Endothelial cell of umbilical vein (primary cell): ENCODE measurements around the gene POLR2J. TPM values are rescaled to one million over a fixed set of nuclear protein-coding genes. Genes with fewer than 3 reads are reported as not detected.

Experiments used
- BruUV-seq: library from RNA; stranded (reverse); fragments of 400-500 nt; replicated peaks from 2 replicates; lab custom pipeline; 2021; lab: Mats Ljungman, UMichigan
- CTCF ChIA-PET: fragments of 300-600, 350-600 bp; sonication (Branson Sonifier 250); formaldehyde crosslinking; loops from one replicate; lab custom pipeline; 2021; ENCODE audit warnings: antibody characterized with exemption, inconsistent platforms; lab: Charles Lee
- POLR2A ChIA-PET: fragments of 300-600, 350-600 bp; sonication (Branson Sonifier 250); formaldehyde crosslinking; loops from one replicate; lab custom pipeline; 2021; ENCODE audit warnings: antibody characterized with exemption, inconsistent platforms; lab: Charles Lee
- DNase-seq: peaks from one replicate; pipeline ENCODE4 v3.0.0-alpha.2; 2011; ENCODE audit warnings: low read depth, low spot score
- FAIRE-seq: peaks from 2 replicates; lab custom pipeline; 2011; peaks lifted over from hg19 to GRCh38; lab: Jason Lieb, UNC
- H2AFZ ChIP-seq: 2 replicates; pipeline ENCODE4 v1.6.0; 2012; ENCODE audit warnings: low read depth, low read length, control low read depth, inconsistent platforms
- H3K27ac ChIP-seq: 2 replicates; pipeline ENCODE4 v1.5.1; 2011; ENCODE audit warnings: low read depth, mild to moderate bottlenecking, control low read depth, low read length, moderate library complexity; ENCODE audit not compliant: insufficient read depth
- H3K27me3 ChIP-seq, 2 experiments: 2 replicates each; pipeline versions ENCODE4 v1.6.0 to v1.6.1; 2011; ENCODE audit warnings: low read length in 2 of 2, mixed read lengths in 1 of 2; ENCODE audit not compliant: control insufficient read depth in 2 of 2, insufficient read depth in 2 of 2
- H3K36me3 ChIP-seq, 2 experiments: 2 replicates in 1 of 2; 3 replicates in 1 of 2; pipeline ENCODE4 v1.5.1; 2011; ENCODE audit warnings: low read length in 2 of 2, mild to moderate bottlenecking in 1 of 2, moderate library complexity in 1 of 2; ENCODE audit not compliant: control insufficient read depth in 2 of 2, insufficient read depth in 2 of 2; ENCODE audit errors: extremely low read depth in 1 of 2
- H3K4me1 ChIP-seq: 3 replicates; pipeline ENCODE4 v1.5.1; 2011; ENCODE audit warnings: mild to moderate bottlenecking, low read length; ENCODE audit not compliant: control insufficient read depth, insufficient read depth; ENCODE audit errors: extremely low read depth
- H3K4me2 ChIP-seq: 2 replicates; pipeline ENCODE4 v1.6.1; 2011; ENCODE audit warnings: low read length, control low read depth, mixed read lengths; ENCODE audit not compliant: insufficient read depth
- H3K4me3 ChIP-seq, 3 experiments: fragments of 200-600 bp in 1 of 3; sonication (generic), shearing (Covaris generic) in 1 of 3; replicated peaks in 1 of 3; 2 replicates each; pipeline ENCODE4 v1.5.1; 2011 to 2016; ENCODE audit warnings: control low read depth in 3 of 3, low read length in 3 of 3, mild to moderate bottlenecking in 2 of 3, inconsistent platforms in 1 of 3, low read depth in 1 of 3, moderate library complexity in 1 of 3; ENCODE audit not compliant: insufficient read depth in 1 of 3
- H3K79me2 ChIP-seq: 2 replicates; pipeline ENCODE4 v1.6.0; 2012; ENCODE audit warnings: low read length, inconsistent platforms; ENCODE audit not compliant: control insufficient read depth, insufficient read depth
- H3K9ac ChIP-seq: replicated peaks from 2 replicates; pipeline ENCODE3; 2011; ENCODE audit warnings: low read length, control low read depth; ENCODE audit not compliant: insufficient read depth; ENCODE audit errors: extremely low read depth
- H3K9me1 ChIP-seq: replicated peaks from 3 replicates; pipeline ENCODE4 v1.6.0; 2011; ENCODE audit warnings: mild to moderate bottlenecking, low read length; ENCODE audit not compliant: control insufficient read depth, insufficient read depth; ENCODE audit errors: extremely low read depth
- H3K9me3 ChIP-seq: replicated peaks from 2 replicates; pipeline ENCODE4 v1.5.1; 2012; ENCODE audit warnings: low read length, inconsistent platforms; ENCODE audit not compliant: control insufficient read depth, insufficient read depth
- H4K20me1 ChIP-seq: replicated peaks from 2 replicates; pipeline ENCODE3; 2011; ENCODE audit warnings: mild to moderate bottlenecking, low read length; ENCODE audit not compliant: control insufficient read depth, insufficient read depth; ENCODE audit errors: extremely low read depth
- CTCF ChIP-seq, 2 donors: IDR thresholded peaks; 1 replicate in 1 of 2; 2 replicates in 1 of 2; pipeline ENCODE4 v1.5.1; 2011; ENCODE audit warnings: low read length in 2 of 2, mild to moderate bottlenecking in 2 of 2, moderate library complexity in 2 of 2, control low read depth in 1 of 2, inconsistent platforms in 1 of 2, low read depth in 1 of 2; ENCODE audit not compliant: insufficient read depth in 1 of 2; ENCODE audit errors: extremely low read depth in 1 of 2
- EZH2 ChIP-seq: IDR thresholded peaks from 2 replicates; pipeline ENCODE4 v1.6.1; 2012; ENCODE audit warnings: borderline replicate concordance, low read depth, mild to moderate bottlenecking, moderate library complexity, low read length, inconsistent platforms; ENCODE audit not compliant: severe bottlenecking
- FOS ChIP-seq: IDR thresholded peaks from 2 replicates; pipeline ENCODE4 v1.6.1; 2011; ENCODE audit warnings: mild to moderate bottlenecking, low read length, moderate library complexity, borderline replicate concordance; ENCODE audit not compliant: insufficient read depth
- GATA2 ChIP-seq: IDR thresholded peaks from 2 replicates; pipeline ENCODE4 v1.7.0; 2011; ENCODE audit warnings: low read depth, mild to moderate bottlenecking, moderate library complexity, mixed read lengths, low read length; ENCODE audit not compliant: insufficient read length, insufficient read depth
- JUN ChIP-seq: IDR thresholded peaks from 2 replicates; pipeline ENCODE4 v1.6.1; 2011; ENCODE audit warnings: borderline replicate concordance, low read depth; ENCODE audit not compliant: insufficient read length, insufficient read depth
- MAX ChIP-seq: IDR thresholded peaks from 2 replicates; pipeline ENCODE4 v1.6.1; 2011; ENCODE audit not compliant: insufficient read depth, insufficient read length
- MYC ChIP-seq: IDR thresholded peaks from one replicate; pipeline ENCODE4 v1.6.1; 2011; ENCODE audit warnings: mild to moderate bottlenecking, low read depth, low read length
- POLR2A ChIP-seq: IDR thresholded peaks from 2 replicates; pipeline ENCODE4 v1.6.1; 2012; ENCODE audit warnings: low read depth, mild to moderate bottlenecking, control low read depth, low read length
- POLR2AphosphoS5 ChIP-seq: IDR thresholded peaks from 2 replicates; pipeline ENCODE4 v1.6.1; 2012; ENCODE audit warnings: low read depth, mild to moderate bottlenecking, control low read depth, low read length, moderate library complexity; ENCODE audit not compliant: insufficient read depth
- dilution Hi-C: fragments of 300-500 bp; cut with MboI; formaldehyde crosslinking; loops from one replicate; pipeline ENCODE4 v1.15.0; 2019; ENCODE audit warnings: low sequenced_read_pairs; ENCODE audit not compliant: extremely low pct_ligation_motif_present
- intact Hi-C: fragments of 100-400 bp; cut with micrococcal nuclease; formaldehyde crosslinking; loops from one replicate; pipeline ENCODE4 v1.10.0; 2022
- polyA plus RNA-seq, 4 experiments: library from polyadenylated mRNA; depleted of rRNA in 3 of 4; stranded (reverse) in 3 of 4; unstranded in 1 of 4; fragments of >200 nt; gene quantifications; 2 replicates each; pipeline versions ENCODE4 v1.2.1 to v1.2.3, GENCODE V29; 2011 to 2012; ENCODE audit warnings: missing spikeins in 1 of 4
- total RNA-seq: library from RNA; stranded (reverse); gene quantifications from 2 replicates; pipeline ENCODE4 v1.2.3, GENCODE V29; 2021

Gene POLR2J
- total and polyA plus RNA-seq, 2 donors (not counting 3 experiments of a cell fraction or from before 2014, with no cell fraction given), result 48.7 to 93.6 TPM

- POLR2A ChIA-PET, result interaction anchor here (0.6 kb wide), 1 partner anchor 38 kb away, joined by 3 read pairs; the partner anchor contains the start of gene PRKRIP1
- peak overlapping the region; percentile 62 for H3K4me2 ChIP-seq
- no peaks in the 10 kb centered on the region for H4K20me1 ChIP-seq
- H3K9me1 ChIP-seq, result no peaks in the 10 kb centered on the region
- H3K27ac ChIP-seq, result peak overlapping the region; percentile 54
- H3K36me3 ChIP-seq, result peaks cover under 1 to 2% of the 10 kb centered on the region in 2 experiments
- no peaks in the 10 kb centered on the region for H3K9me3 ChIP-seq
- intact Hi-C loops (no loop called here), dilution Hi-C loops (no loop called here)
- FAIRE-seq (no peak), DNase-seq (no peak)
- peaks cover 19% of the 10 kb centered on the region for H3K79me2 ChIP-seq
- peaks cover 6% of the 10 kb centered on the region for H3K4me1 ChIP-seq
- peak overlapping the region; percentile 61 for H2AFZ ChIP-seq
- no peaks in the 10 kb centered on the region for H3K27me3 ChIP-seq
- TF ChIP-seq EZH2 (no peak), MAX (no peak), FOS (no peak), JUN (no peak), POLR2A (no peak), CTCF (IDR thresholded peaks at IDR 0.05; ENCODE audit: extremely low read depth in 1 of 2, insufficient read depth in 1 of 2, low read depth in 1 of 2, low read length in 2 of 2) (no peak), POLR2AphosphoS5 (no peak), MYC (no peak), GATA2 (no peak)
- no TSS peak for BruUV-seq
- peak overlapping the region; percentile 77 for H3K9ac ChIP-seq
- CTCF ChIA-PET, result interaction anchor here (0.9 to 2.2 kb wide), 4 partner anchors 21 to 154 kb away, joined by 3 to 9 read pairs (median 4); no protein-coding TSS in a partner anchor
- H3K4me3 ChIP-seq, result peak overlapping the region; percentile 82 to 98 (median 83)
Measured at GRCh38 chr7:102434039-102434486, 44.7 kb downstream of the POLR2J start.
